ENCODE data around the gene MAN2B2. TPM values are rescaled to one million over a fixed set of nuclear protein-coding genes. Genes with fewer than 3 reads are reported as not detected.

The MAN2B2 gene
- polyA plus RNA-seq, 1 donor (not counting 4 experiments of a cell fraction or from before 2014, with no cell fraction given), result 7.4 TPM

DNA sequence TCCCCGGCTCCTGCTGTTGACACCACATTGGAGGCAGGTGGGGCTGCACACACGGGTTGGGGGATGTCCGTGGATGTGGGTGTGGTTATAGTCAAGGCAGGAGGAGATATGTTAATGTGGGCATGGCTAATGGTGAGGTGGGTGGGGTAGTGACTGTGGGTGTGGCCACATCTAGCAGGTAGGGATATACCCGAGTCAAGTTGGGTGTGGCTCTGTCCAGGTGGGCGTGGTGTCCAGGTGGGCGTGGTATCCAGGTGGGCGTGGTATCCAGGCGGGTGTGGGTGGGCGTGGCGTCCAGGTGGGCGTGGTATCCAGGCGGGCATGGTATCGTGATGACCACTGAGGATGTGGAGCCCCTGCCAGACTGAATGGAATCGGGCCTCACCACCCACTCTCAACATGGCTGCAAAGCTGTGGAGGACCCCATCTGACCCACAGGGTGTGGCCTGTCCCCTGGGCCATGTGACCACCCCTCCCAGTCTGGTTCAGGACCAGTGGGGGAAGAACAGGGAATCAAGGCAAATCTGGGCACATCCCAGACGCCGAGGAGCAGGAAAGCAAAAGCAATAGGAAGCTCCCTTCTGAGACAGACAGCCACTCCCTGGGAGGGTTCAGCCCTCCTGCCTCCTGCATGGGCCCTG, 21.0 kb downstream of the MAN2B2 start:
- Histone ChIP-seq H3K9me3 (ENCODE audit: control insufficient read depth, low read depth, low read length) (no peaks in the 10 kb centered on the region), H3K36me3 (ENCODE audit: control insufficient read depth in 2 of 2, extremely low read depth in 1 of 2, insufficient read depth in 2 of 2, low read length in 2 of 2) (peaks cover 0 to 15% of the 10 kb centered on the region in 2 experiments), H3K9me1 (ENCODE audit: control insufficient read depth, extremely low read depth, insufficient read depth, low read length) (no peaks in the 10 kb centered on the region), H4K20me1 (ENCODE audit: control insufficient read depth, extremely low read depth, insufficient read depth, low read length) (no peaks in the 10 kb centered on the region), H3K79me2 (ENCODE audit: control insufficient read depth, insufficient read depth, low read length) (no peaks in the 10 kb centered on the region), H3K9ac (ENCODE audit: control insufficient read depth, extremely low read depth, insufficient read depth, low read length) (no peak overlapping the region), H3K27me3 (ENCODE audit: control insufficient read depth, extremely low read depth, insufficient read depth, low read length) (no peaks in the 10 kb centered on the region), H2AFZ (ENCODE audit: control insufficient read depth, low read length) (no peak overlapping the region), H3K4me2 (ENCODE audit: control insufficient read depth, extremely low read depth, insufficient read depth, low read depth, low read length) (no peak overlapping the region), H3K4me1 (ENCODE audit: control insufficient read depth, extremely low read depth, insufficient read depth, low read length) (no peaks in the 10 kb centered on the region), H3K4me3 (ENCODE audit: control insufficient read depth in 2 of 3, extremely low read depth in 1 of 3, insufficient read depth in 2 of 3, low read depth in 1 of 3, low read length in 3 of 3) (no peak overlapping the region), H3K27ac (ENCODE audit: control insufficient read depth, insufficient read depth, low read length) (no peak overlapping the region)
- no peak for DNase-seq (ENCODE audit: low read depth, low spot score)
- TF ChIP-seq, protein P1, sequence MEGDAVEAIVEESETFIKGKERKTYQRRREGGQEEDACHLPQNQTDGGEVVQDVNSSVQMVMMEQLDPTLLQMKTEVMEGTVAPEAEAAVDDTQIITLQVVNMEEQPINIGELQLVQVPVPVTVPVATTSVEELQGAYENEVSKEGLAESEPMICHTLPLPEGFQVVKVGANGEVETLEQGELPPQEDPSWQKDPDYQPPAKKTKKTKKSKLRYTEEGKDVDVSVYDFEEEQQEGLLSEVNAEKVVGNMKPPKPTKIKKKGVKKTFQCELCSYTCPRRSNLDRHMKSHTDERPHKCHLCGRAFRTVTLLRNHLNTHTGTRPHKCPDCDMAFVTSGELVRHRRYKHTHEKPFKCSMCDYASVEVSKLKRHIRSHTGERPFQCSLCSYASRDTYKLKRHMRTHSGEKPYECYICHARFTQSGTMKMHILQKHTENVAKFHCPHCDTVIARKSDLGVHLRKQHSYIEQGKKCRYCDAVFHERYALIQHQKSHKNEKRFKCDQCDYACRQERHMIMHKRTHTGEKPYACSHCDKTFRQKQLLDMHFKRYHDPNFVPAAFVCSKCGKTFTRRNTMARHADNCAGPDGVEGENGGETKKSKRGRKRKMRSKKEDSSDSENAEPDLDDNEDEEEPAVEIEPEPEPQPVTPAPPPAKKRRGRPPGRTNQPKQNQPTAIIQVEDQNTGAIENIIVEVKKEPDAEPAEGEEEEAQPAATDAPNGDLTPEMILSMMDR (optimal IDR thresholded peaks at IDR 0.05 in 1 of 3, IDR thresholded peaks at IDR 0.05 in 1 of 3, conservative IDR thresholded peaks at IDR 0.05 in 1 of 3; ENCODE audit: extremely low read depth in 1 of 3, insufficient read depth in 2 of 3, low read length in 3 of 3), result no peak
- TF ChIP-seq EZH2 (IDR thresholded peaks at IDR 0.05; ENCODE audit: low read length), result no peak
- dilution Hi-C loops (cut with MboI; ENCODE audit: extremely low pct_ligation_motif_present, low sequenced_read_pairs), result no loop called here
- FAIRE-seq, result no peak

DNA sequence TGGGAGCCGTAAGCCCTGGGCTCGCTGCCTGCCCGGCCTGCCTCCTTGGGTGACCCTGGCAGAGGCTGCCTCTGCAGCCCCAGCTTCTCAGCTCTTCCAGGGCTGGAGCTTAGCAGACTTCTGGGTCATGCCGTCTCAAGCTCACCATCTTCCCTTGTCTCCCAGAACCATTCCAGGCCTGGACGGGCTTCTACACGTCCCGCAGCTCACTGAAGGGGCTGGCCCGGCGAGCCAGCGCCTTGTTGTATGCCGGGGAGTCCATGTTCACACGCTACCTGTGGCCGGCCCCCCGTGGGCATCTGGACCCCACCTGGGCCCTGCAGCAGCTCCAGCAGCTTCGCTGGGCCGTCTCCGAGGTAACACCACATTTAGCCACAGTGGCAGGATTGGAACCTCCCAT, 22.0 kb downstream of the MAN2B2 start:
- no peak for TF ChIP-seq EZH2 (IDR thresholded peaks at IDR 0.05; ENCODE audit: low read length)
- TF ChIP-seq, protein P1 (optimal IDR thresholded peaks at IDR 0.05 in 1 of 3, IDR thresholded peaks at IDR 0.05 in 1 of 3, conservative IDR thresholded peaks at IDR 0.05 in 1 of 3; ENCODE audit: extremely low read depth in 1 of 3, insufficient read depth in 2 of 3, low read length in 3 of 3), result no peak
- dilution Hi-C loops (cut with MboI; ENCODE audit: extremely low pct_ligation_motif_present, low sequenced_read_pairs), result no loop called here
- DNase-seq (ENCODE audit: low read depth, low spot score), result no peak
- no peaks in the 10 kb centered on the region for H3K27me3 ChIP-seq (ENCODE audit: control insufficient read depth, extremely low read depth, insufficient read depth, low read length)
- H3K79me2 ChIP-seq (ENCODE audit: control insufficient read depth, insufficient read depth, low read length), result no peaks in the 10 kb centered on the region
- no peak overlapping the region for H2AFZ ChIP-seq (ENCODE audit: control insufficient read depth, low read length)
- H3K4me2 ChIP-seq (ENCODE audit: control insufficient read depth, extremely low read depth, insufficient read depth, low read depth, low read length), result no peak overlapping the region
- FAIRE-seq, result no peak
- no peaks in the 10 kb centered on the region for H3K4me1 ChIP-seq (ENCODE audit: control insufficient read depth, extremely low read depth, insufficient read depth, low read length)
- no peaks in the 10 kb centered on the region for H3K9me1 ChIP-seq (ENCODE audit: control insufficient read depth, extremely low read depth, insufficient read depth, low read length)
- no peak overlapping the region for H3K9ac ChIP-seq (ENCODE audit: control insufficient read depth, extremely low read depth, insufficient read depth, low read length)
- no peak overlapping the region for H3K4me3 ChIP-seq (ENCODE audit: control insufficient read depth in 2 of 3, extremely low read depth in 1 of 3, insufficient read depth in 2 of 3, low read depth in 1 of 3, low read length in 3 of 3)
- H3K27ac ChIP-seq (ENCODE audit: control insufficient read depth, insufficient read depth, low read length), result no peak overlapping the region
- H3K9me3 ChIP-seq (ENCODE audit: control insufficient read depth, low read depth, low read length), result no peaks in the 10 kb centered on the region
- H3K36me3 ChIP-seq (ENCODE audit: control insufficient read depth in 2 of 2, extremely low read depth in 1 of 2, insufficient read depth in 2 of 2, low read length in 2 of 2), result peaks cover 0 to 17% of the 10 kb centered on the region in 2 experiments
- no peaks in the 10 kb centered on the region for H4K20me1 ChIP-seq (ENCODE audit: control insufficient read depth, extremely low read depth, insufficient read depth, low read length)
